ENCODE data around the gene LRP1B.

DNA sequence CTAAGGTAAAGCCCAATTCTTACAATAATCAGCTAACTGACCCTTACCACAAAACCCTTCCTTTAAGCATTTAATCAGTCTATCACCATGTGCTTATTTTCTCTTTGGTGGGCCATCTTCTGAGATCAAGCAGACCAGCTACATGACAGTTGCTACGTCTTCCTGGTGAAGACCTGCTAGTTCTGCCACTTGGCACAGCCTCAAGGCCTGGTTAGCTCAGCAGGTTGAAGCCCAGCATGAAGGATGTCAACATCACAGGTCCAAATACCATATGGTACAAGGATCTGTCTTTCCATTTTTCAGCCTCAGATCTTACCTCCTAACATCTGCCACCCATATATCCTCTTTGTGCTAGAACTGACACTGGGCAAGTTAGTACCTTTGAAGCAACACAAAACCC is 636.9 kb downstream of the LRP1B start:
- TF ChIP-seq, protein P1, sequence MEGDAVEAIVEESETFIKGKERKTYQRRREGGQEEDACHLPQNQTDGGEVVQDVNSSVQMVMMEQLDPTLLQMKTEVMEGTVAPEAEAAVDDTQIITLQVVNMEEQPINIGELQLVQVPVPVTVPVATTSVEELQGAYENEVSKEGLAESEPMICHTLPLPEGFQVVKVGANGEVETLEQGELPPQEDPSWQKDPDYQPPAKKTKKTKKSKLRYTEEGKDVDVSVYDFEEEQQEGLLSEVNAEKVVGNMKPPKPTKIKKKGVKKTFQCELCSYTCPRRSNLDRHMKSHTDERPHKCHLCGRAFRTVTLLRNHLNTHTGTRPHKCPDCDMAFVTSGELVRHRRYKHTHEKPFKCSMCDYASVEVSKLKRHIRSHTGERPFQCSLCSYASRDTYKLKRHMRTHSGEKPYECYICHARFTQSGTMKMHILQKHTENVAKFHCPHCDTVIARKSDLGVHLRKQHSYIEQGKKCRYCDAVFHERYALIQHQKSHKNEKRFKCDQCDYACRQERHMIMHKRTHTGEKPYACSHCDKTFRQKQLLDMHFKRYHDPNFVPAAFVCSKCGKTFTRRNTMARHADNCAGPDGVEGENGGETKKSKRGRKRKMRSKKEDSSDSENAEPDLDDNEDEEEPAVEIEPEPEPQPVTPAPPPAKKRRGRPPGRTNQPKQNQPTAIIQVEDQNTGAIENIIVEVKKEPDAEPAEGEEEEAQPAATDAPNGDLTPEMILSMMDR (IDR thresholded peaks at IDR 0.05): no peak
- TF ChIP-seq POLR2A (IDR thresholded peaks at IDR 0.05): no peak

Data from right lobe of liver (tissue), 4 donors.